Lower lobe of right lung (tissue), 2 donors: ENCODE data around the gene RHO. TPM values are rescaled to one million over a fixed set of nuclear protein-coding genes. Genes with fewer than 3 reads are reported as not detected.
A peak's percentile ranks its signal among the peaks of the same experiment; 100 is the strongest.

Experiments
- ATAC-seq, 2 donors: fragments of 200-7000 bp; cut with Tn5 transposase; one replicate each; pipeline ENCODE4 v1.9.1; 2020 to 2022; ENCODE audit warnings: mild to moderate bottlenecking in 2 of 2, moderate library complexity in 2 of 2
- DNase-seq: peaks from one replicate; pipeline ENCODE4 v3.0.0-alpha.2; 2020
- H3K27ac ChIP-seq: fragments of 200-600 bp; one replicate; pipeline ENCODE4 v1.8.0; 2022
- H3K27me3 ChIP-seq: fragments of 200-600 bp; one replicate; pipeline ENCODE4 v1.8.0; 2022; ENCODE audit warnings: low read depth
- H3K36me3 ChIP-seq: fragments of 200-600 bp; one replicate; pipeline ENCODE4 v1.8.0; 2022; ENCODE audit warnings: mild to moderate bottlenecking
- H3K4me1 ChIP-seq: fragments of 200-600 bp; one replicate; pipeline ENCODE4 v1.8.0; 2022
- H3K4me3 ChIP-seq: fragments of 200-600 bp; one replicate; pipeline ENCODE4 v1.8.0; 2022; ENCODE audit warnings: mild to moderate bottlenecking
- H3K9me3 ChIP-seq: fragments of 200-600 bp; one replicate; pipeline ENCODE4 v1.8.0; 2022
- CTCF ChIP-seq: fragments of 200-600 bp; IDR thresholded peaks from one replicate; pipeline ENCODE4 v1.8.0; 2022; ENCODE audit warnings: antibody characterized with exemption, mild to moderate bottlenecking
- intact Hi-C: fragments of 100-400 bp; cut with DNase I; formaldehyde crosslinking; loops from one replicate; pipeline ENCODE4 v1.11.0; 2022
- total RNA-seq: library from RNA; stranded (reverse); fragmentation: NEBNext Ultra II Directional; extraction: Animal tissue kit (Norgen Biotek cat#: 25700); gene quantifications from one replicate; pipeline ENCODE4 v1.2.1, GENCODE V29; 2021
- donor health status: DM: no; HTN: yes; CAD: no; lungs with severe emphysema.

The RHO gene
- total RNA-seq, 1 donor from 2014 or later, result not detected

GRCh38 chr3:129559565-129560079, 31.2 kb downstream of the RHO start:
- H3K27ac ChIP-seq, result peak overlapping the region; percentile 68
- intact Hi-C loops, result no loop called here
- peaks cover 72% of the 10 kb centered on the region for H3K4me1 ChIP-seq
- no peak overlapping the region for H3K4me3 ChIP-seq
- DNase-seq (no peak), ATAC-seq (no peak)
- TF ChIP-seq CTCF, result no peak
- no peaks in the 10 kb centered on the region for H3K9me3 ChIP-seq
- no peaks in the 10 kb centered on the region for H3K27me3 ChIP-seq
- peaks cover 94% of the 10 kb centered on the region for H3K36me3 ChIP-seq

GRCh38 chr3:129560269-129560787, 31.9 kb downstream of the RHO start:
- intact Hi-C loops, result no loop called here
- DNase-seq (no peak), ATAC-seq (no peak)
- TF ChIP-seq CTCF, result no peak
- Histone ChIP-seq H3K27ac (peak overlapping the region; percentile 68), H3K4me3 (no peak overlapping the region), H3K9me3 (no peaks in the 10 kb centered on the region), H3K36me3 (peaks cover 98% of the 10 kb centered on the region), H3K4me1 (peaks cover 72% of the 10 kb centered on the region), H3K27me3 (no peaks in the 10 kb centered on the region)

GRCh38 chr3:129560911-129561594, 32.6 kb downstream of the RHO start:
- H3K4me3 ChIP-seq, result no peak overlapping the region
- H3K27me3 ChIP-seq, result no peaks in the 10 kb centered on the region
- TF ChIP-seq CTCF, result no peak
- peaks cover 72% of the 10 kb centered on the region for H3K4me1 ChIP-seq
- H3K9me3 ChIP-seq, result no peaks in the 10 kb centered on the region
- peaks cover 98% of the 10 kb centered on the region for H3K36me3 ChIP-seq
- H3K27ac ChIP-seq, result peak overlapping the region; percentile 68
- DNase-seq, result peak; percentile 82
- ATAC-seq, result peak; percentile 66 to 77
- intact Hi-C loops, result no loop called here

- H3K27me3 ChIP-seq, result no peaks in the 10 kb centered on the region
- no peaks in the 10 kb centered on the region for H3K9me3 ChIP-seq
- no peak overlapping the region for H3K4me3 ChIP-seq
- ATAC-seq, result no peak
- peak overlapping the region; percentile 68 for H3K27ac ChIP-seq
- intact Hi-C loops, result no loop called here
- H3K36me3 ChIP-seq, result peaks cover 98% of the 10 kb centered on the region
- H3K4me1 ChIP-seq, result peaks cover 77% of the 10 kb centered on the region
- DNase-seq, result no peak
- TF ChIP-seq CTCF, result no peak
Measured at GRCh38 chr3:129561619-129562248, 33.3 kb downstream of the RHO start.

- DNase-seq, result no peak
- no peak overlapping the region for H3K27ac ChIP-seq
- no peak for TF ChIP-seq CTCF
- intact Hi-C loops, result no loop called here
- peaks cover 85% of the 10 kb centered on the region for H3K4me1 ChIP-seq
- ATAC-seq, result no peak
- no peaks in the 10 kb centered on the region for H3K27me3 ChIP-seq
- H3K36me3 ChIP-seq, result peaks cover 98% of the 10 kb centered on the region
- H3K9me3 ChIP-seq, result no peaks in the 10 kb centered on the region
- no peak overlapping the region for H3K4me3 ChIP-seq
Measured at GRCh38 chr3:129562803-129563202, 34.4 kb downstream of the RHO start.
